LHCN-M2 (cell line): ENCODE data around the gene PDE6H. TPM values are rescaled to one million over a fixed set of nuclear protein-coding genes. Genes with fewer than 3 reads are reported as not detected.
A peak's percentile ranks its signal among the peaks of the same experiment; 100 is the strongest.

Experiments
- DNase-seq: peaks from one replicate; pipeline ENCODE4 v3.0.0-alpha.2; 2012; ENCODE audit warnings: low read depth
- total RNA-seq: library from RNA; depleted of rRNA; stranded (reverse); fragments of >200 nt; gene quantifications from 2 replicates; pipeline ENCODE4 v1.2.3, GENCODE V29; 2014

PDE6H gene
- total RNA-seq, 1 experiment from 2014 or later, result not detected

- no peak for DNase-seq
Observed at GRCh38 chr12:14951851-14952250, 21.0 kb upstream of the PDE6H start.

DNA sequence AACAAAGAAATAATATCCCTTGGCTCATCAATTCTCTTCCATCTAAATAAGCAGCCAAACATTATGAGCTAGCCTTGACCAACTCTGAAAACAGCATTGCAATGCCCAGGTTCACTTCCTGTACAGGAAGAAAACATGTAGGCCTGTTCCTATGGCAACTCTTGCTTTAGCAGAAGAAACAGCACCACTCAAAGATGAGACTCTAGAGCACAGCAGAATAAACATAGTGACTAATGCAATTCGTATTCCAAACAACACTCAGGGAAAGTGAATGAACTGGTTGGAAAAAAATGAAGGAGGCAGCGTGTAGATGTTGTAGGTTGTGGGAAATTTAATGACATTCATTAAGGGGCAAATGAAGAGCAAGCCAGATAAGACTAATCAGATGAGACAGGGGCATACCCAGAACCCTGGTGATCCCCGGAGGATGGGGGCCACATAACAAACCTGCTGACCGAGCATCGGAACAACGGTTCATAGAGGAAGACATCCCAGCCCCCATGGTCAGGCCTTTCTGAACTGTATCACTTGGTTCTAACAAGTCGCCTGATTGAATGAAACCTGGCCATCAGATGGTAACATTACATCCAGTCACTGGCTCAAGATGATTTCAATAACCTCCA lies 20.4 kb upstream of the PDE6H start:
- peak; percentile 95 for DNase-seq

DNA sequence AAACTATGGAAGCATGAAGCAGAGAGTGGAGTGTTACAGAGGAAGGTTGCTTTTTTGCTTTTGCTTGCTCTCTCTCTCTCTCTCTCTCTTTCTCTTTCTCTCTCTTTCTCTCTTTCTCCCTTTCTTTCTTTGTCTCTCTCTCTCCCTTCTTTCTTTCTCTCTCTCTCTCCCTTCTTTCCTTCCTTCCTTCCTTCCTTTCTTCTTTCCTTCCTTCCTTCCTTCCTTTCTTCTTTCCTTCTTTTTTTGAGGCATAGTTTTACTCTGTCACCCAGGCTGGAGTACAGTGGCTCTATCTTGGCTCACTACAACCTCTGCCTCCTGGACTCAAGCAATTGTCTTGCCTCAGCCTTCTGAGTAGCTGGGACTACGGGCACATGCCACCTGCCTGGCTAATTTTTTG lies 19.1 kb upstream of the PDE6H start:
- no peak for DNase-seq

- no peak for DNase-seq
Observed at GRCh38 chr12:14954269-14954668, 18.6 kb upstream of the PDE6H start.

GRCh38 chr12:14956024-14956891 lies 16.6 kb upstream of the PDE6H start:
- DNase-seq, result no peak

DNA sequence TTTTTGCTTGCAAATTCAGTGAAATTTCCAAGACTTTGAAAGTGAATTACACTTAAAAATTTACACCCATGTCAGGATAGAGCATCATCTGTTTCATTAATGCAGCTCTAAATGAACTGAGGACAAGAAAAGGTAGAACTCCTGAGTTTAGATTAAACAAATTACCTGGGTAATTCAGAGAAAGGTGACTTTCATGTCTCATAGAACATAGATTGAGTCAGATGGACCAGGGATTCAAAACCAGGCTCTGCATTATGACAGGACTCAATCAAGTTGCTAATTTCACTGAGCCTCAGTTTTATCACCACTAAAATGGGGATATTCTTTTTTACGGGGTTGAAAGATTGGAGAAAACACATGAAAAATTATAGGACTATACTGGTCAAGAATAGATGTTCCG lies 15.9 kb upstream of the PDE6H start:
- DNase-seq, result no peak

DNA sequence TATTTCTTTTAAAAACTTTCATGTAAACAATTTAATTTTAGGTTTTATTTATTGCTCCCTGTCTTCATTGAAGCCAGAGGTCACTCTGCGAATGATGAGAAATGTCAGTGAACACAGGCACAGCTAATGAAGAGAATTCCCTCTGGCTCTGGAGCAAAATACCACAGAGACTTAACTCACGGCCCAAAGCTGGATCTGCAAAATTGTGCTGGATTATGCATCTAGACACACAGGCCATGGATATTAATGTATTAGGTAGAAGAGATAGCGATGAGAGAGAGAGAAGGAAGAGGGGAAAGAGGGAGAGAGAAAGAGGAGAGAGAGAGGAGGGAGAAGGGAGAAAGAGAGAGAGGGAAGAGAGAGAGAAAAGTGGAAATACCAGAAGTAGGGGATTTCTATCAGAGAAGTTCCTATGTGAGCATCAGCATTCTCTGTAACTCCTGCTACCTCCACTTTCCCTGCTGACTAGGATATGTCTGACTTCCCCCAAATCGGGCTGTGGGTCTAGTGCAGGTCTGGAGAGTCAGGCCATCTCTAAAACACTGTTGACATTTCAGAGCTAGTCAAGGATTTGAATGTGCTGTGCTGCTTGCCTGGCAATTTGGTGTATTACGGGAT lies 15.2 kb upstream of the PDE6H start:
- no peak for DNase-seq

GRCh38 chr12:14958361-14959125 lies 14.3 kb upstream of the PDE6H start:
- DNase-seq, result no peak

DNA sequence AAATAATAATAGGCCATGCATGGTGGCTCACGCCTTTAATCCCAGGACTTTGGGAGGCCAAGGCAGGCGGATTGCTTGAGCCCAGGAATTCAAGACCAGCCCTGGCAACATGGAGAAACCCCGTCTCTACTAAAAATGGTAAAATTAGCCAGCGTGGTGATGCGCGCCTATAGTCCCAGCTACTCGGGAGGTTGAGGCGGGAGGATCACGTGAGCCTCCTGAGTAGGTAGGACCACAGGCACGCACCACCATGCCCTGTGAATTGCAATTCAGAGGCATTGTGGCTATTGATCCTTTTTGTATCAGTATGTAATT lies 13.8 kb upstream of the PDE6H start:
- DNase-seq, result no peak

GRCh38 chr12:14959463-14959862 lies 13.4 kb upstream of the PDE6H start:
- no peak for DNase-seq

DNA sequence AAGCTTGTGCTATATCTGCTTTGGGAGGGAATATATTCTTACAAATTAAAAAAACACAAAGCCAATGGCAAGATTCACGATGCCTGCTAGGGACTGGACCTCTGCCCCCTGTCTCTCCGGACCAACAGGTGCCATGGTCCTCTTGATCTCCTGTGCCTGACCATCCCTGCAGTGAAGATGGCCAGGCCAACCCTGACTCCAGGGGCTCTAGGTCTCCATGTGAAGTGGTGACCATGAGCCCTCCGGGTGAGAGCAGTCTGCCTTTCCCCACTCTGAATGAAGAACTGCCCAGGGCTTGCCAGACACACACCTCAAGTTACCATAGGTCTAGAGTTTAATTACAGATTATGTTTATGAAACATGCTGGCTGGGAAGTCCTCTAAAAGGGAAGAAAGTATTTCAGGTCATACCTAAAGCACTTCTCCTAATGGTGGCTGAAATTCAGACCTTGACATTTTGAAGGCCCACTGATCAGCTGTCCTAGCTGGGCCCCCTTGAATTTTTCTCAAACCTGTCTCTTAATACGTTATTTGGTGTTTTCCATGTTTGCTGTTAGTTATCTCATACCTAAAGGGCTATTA lies 12.8 kb upstream of the PDE6H start:
- DNase-seq, result no peak

- DNase-seq, result no peak
Observed at GRCh38 chr12:14960548-14961465, 12.0 kb upstream of the PDE6H start.

DNA sequence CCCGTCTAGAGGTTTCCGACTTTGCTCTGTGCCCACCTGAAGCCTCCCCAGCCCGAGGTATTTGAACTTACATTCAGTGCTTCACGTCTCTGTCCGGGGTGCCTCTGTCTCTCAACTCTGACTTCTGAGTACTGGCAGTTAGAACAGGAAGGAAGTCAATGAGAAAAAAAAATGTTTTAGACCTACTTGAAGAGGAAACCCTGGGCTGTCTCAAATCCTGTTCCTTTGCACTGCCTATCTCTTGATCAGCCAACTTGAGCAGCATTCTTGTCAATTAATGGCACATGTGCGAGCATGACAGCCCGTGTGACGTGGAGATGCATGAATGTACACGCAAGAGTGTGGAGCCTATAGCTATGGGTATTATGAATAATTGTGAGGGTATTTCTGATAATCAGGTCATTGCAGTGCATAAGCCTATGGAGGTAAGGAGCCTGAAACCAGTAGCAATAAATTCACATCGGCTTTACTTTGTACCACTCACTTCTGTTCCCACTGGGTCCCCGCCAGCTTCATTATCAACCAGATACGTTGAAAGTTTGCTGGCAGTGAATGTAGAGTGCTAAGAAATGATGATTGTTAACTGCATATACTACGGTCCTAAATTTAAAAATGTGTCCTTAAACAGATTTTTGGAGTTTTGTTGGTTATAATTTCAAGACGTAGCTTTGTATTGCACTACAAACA lies 11.2 kb upstream of the PDE6H start, which contains the start of gene ARHGDIB:
TSS of gene ARHGDIB (minus strand) at position 136 of the 687 bp plus-strand sequence. CDS start 10,889 bp downstream, outside the sequence.
- DNase-seq, result no peak

DNA sequence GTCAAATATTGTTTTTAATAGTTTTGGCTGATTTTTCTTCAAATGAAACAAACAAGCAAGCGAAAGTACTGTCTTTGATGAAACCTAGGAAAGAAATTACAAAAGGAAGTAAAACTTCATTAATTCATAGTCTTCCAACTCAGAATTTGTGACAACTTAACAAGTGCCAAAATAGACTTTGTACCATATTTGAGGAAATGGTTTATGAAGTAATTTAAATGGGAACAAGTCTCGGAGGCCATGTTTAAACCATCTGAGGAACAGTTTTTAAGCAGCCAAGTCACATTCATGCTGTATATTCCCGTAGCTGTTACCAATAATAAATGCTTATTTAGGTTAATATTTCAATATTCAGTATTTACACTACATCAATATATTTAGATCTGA lies 10.7 kb upstream of the PDE6H start:
- no peak for DNase-seq

DNA sequence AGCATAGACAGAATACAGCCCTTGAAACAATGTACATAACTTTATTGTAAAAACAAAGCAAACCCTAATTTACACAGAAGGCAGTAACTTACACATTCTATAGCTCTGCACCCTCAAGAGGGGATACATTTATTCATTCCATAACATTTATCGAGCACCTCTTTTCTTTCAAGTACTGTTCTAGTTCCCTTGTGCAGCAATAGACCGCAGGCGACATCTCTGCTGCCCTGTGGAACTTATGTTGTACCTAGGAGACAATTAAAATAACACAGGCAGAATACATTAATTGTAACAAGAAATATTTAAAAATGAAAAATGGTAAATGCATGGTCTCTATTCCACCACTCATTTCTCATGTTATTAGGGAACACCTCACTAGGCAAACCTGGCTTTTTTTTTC lies 10.0 kb upstream of the PDE6H start:
- no peak for DNase-seq

- no peak for DNase-seq
Observed at GRCh38 chr12:14963520-14963919, 9.3 kb upstream of the PDE6H start.

- no peak for DNase-seq
Observed at GRCh38 chr12:14964406-14964805, 8.4 kb upstream of the PDE6H start.

GRCh38 chr12:14965221-14965620 lies 7.6 kb upstream of the PDE6H start:
- DNase-seq, result no peak

GRCh38 chr12:14968478-14968877 lies 4.4 kb upstream of the PDE6H start:
- DNase-seq, result no peak

- DNase-seq, result no peak
Observed at GRCh38 chr12:14970473-14970872, 2.4 kb upstream of the PDE6H start.
